H1 (cell line): Measurements from ENCODE around the gene CXCL12.

Experiments used
- BRCA1 ChIP-seq: IDR thresholded peaks from 2 replicates; pipeline ENCODE4 v1.6.1; 2012; ENCODE audit warnings: low read depth, low read length, improper control_type of control experiment
- CREB1 ChIP-seq: IDR thresholded peaks from 2 replicates; pipeline ENCODE4 v1.6.1; 2012; ENCODE audit warnings: inconsistent platforms
- CTBP2 ChIP-seq: IDR thresholded peaks from 2 replicates; pipeline ENCODE4 v1.7.0; 2011; ENCODE audit warnings: borderline replicate concordance, mild to moderate bottlenecking, moderate library complexity, mixed read lengths, low read length; ENCODE audit not compliant: insufficient read depth, insufficient read length
- EZH2 ChIP-seq: fragments of 200-600 bp; sonication (generic); IDR thresholded peaks from 2 replicates; pipeline ENCODE4 v1.7.1; 2012; ENCODE audit warnings: low read depth, mild to moderate bottlenecking, moderate library complexity, low read length, inconsistent platforms; ENCODE audit not compliant: severe bottlenecking
- RFX5 ChIP-seq: IDR thresholded peaks from 2 replicates; pipeline ENCODE4 v1.6.1; 2011; ENCODE audit warnings: low read depth, low read length, improper control_type of control experiment, borderline replicate concordance
- RNF2 ChIP-seq: fragments of 200-900, 300-1000 bp; sonication (generic); IDR thresholded peaks from 2 replicates; pipeline ENCODE4 v1.7.1; 2016; ENCODE audit warnings: borderline replicate concordance, low read depth, mild to moderate bottlenecking, antibody characterized with exemption, low read length; ENCODE audit not compliant: poor library complexity, severe bottlenecking; ENCODE audit errors: missing control alignments
- TF ChIP-seq, protein P1 (sequence below), 3 experiments: IDR thresholded peaks; 1 replicate in 2 of 3; 2 replicates in 1 of 3; pipeline versions ENCODE4 v1.5.1 to v1.6.1; 2011; ENCODE audit warnings: low read length in 3 of 3, mild to moderate bottlenecking in 3 of 3, inconsistent platforms in 2 of 3, low read depth in 1 of 3, moderate library complexity in 1 of 3; ENCODE audit not compliant: insufficient read depth in 1 of 3; ENCODE audit errors: control extremely low read depth in 1 of 3
- TF ChIP-seq, protein P2 (sequence below): IDR thresholded peaks from 2 replicates; pipeline ENCODE4 v1.6.1; 2012; ENCODE audit warnings: inconsistent platforms

DNA sequence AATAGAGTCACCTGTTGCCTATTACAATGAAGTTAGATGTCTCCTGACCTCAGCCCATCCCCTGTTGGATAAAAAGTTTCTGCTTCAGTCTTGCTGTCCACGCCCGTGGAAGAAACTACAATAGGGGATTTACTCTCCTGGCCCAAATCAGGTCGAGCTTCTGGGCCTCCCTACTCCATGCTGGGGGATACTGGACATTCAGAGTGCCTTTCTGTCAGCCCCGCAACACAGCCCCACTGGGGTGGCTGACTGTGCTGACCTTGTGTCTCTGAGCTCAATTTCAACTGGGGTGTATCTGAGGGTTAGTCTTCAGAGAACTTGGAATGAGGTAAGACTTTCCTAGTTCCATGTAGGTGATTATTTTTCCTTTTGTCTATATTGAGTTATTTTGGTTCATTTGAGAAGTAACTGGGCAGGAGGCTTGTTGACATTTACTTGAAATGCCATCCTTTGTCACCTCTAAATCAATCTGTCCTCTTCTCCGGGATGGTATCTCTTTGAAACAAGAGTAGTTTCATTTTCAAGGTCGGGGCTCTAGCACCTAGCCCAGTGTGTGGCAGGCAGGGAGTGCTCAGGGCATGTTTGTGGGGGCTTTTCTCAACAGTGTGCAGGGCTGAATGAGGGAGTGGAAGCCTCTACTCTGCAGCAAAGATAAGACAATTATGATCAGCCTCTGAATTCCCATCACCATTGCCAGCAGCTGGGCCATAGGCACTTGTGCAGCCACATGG is 17.7 kb upstream of the CXCL12 start:
- TF ChIP-seq, protein P1, sequence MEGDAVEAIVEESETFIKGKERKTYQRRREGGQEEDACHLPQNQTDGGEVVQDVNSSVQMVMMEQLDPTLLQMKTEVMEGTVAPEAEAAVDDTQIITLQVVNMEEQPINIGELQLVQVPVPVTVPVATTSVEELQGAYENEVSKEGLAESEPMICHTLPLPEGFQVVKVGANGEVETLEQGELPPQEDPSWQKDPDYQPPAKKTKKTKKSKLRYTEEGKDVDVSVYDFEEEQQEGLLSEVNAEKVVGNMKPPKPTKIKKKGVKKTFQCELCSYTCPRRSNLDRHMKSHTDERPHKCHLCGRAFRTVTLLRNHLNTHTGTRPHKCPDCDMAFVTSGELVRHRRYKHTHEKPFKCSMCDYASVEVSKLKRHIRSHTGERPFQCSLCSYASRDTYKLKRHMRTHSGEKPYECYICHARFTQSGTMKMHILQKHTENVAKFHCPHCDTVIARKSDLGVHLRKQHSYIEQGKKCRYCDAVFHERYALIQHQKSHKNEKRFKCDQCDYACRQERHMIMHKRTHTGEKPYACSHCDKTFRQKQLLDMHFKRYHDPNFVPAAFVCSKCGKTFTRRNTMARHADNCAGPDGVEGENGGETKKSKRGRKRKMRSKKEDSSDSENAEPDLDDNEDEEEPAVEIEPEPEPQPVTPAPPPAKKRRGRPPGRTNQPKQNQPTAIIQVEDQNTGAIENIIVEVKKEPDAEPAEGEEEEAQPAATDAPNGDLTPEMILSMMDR (IDR thresholded peaks at IDR 0.05; ENCODE audit: control extremely low read depth in 1 of 3, insufficient read depth in 1 of 3, low read depth in 1 of 3, low read length in 3 of 3) = no peak
- TF ChIP-seq RNF2 (no peak), RFX5 (no peak), EZH2 (no peak), CREB1 (no peak), BRCA1 (no peak), CTBP2 (no peak)
- TF ChIP-seq, protein P2, sequence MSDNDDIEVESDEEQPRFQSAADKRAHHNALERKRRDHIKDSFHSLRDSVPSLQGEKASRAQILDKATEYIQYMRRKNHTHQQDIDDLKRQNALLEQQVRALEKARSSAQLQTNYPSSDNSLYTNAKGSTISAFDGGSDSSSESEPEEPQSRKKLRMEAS = no peak
